Measurements from ENCODE around the gene TOR1AIP1.
"Not testable (repeated sequence)": the region's sequence is repeated elsewhere in the genome, so short reads cannot be mapped to it uniquely, and the experiment has no call there.

- not testable (repeated sequence) for TF ChIP-seq CTCF (conservative IDR thresholded peaks at IDR 0.05; ENCODE audit: low read depth, low read length); EZH2phosphoT487 (IDR thresholded peaks at IDR 0.05; ENCODE audit: borderline replicate concordance, low read length)
Measured at GRCh38 chr1:179836686-179837445, 45.2 kb upstream of the TOR1AIP1 start.
